KMS-11 (cell line): ENCODE results near the gene GDF15.
A peak's percentile ranks its signal among the peaks of the same experiment; 100 is the strongest.

Experiments
- H2AFZ ChIP-seq: fragments of 200-600 bp; sonication (generic); 2 replicates; pipeline ENCODE4 v1.6.1; 2016; ENCODE audit warnings: antibody characterized with exemption, mixed run types, low read depth
- H3K27ac ChIP-seq: fragments of 200-600 bp; sonication (generic); 2 replicates; pipeline ENCODE4 v1.6.1; 2016; ENCODE audit warnings: mild to moderate bottlenecking, mixed run types
- H3K27me3 ChIP-seq: fragments of 200-600 bp; sonication (generic); 2 replicates; pipeline ENCODE4 v1.6.1; 2017; ENCODE audit warnings: mild to moderate bottlenecking, low read depth, mixed run types, moderate library complexity; ENCODE audit not compliant: insufficient read depth
- H3K36me3 ChIP-seq: fragments of 200-600 bp; sonication (generic); 2 replicates; pipeline ENCODE4 v1.6.1; 2017; ENCODE audit warnings: mild to moderate bottlenecking, mixed run types; ENCODE audit not compliant: insufficient read depth
- H3K4me1 ChIP-seq: fragments of 200-600 bp; sonication (generic); 2 replicates; pipeline ENCODE4 v1.6.1; 2016; ENCODE audit warnings: mild to moderate bottlenecking, low read depth, mixed run types; ENCODE audit not compliant: poor library complexity, severe bottlenecking
- H3K4me2 ChIP-seq: fragments of 200-600 bp; sonication (generic); 2 replicates; pipeline ENCODE4 v1.7.0; 2016; ENCODE audit warnings: mild to moderate bottlenecking, mixed run types
- H3K4me3 ChIP-seq: fragments of 200-600 bp; sonication (generic); IDR thresholded peaks from 2 replicates; pipeline ENCODE4 v1.6.1; 2017; ENCODE audit warnings: low read depth, low read length, mixed read lengths; ENCODE audit not compliant: insufficient read depth
- H3K79me2 ChIP-seq: fragments of 200-600 bp; sonication (generic); 2 replicates; pipeline ENCODE4 v1.6.1; 2016; ENCODE audit warnings: low read depth, mixed run types; ENCODE audit not compliant: insufficient read depth
- H3K9ac ChIP-seq: fragments of 200-600 bp; sonication (generic); 2 replicates; pipeline ENCODE4 v1.6.1; 2016; ENCODE audit warnings: mild to moderate bottlenecking, mixed run types
- H4K20me1 ChIP-seq: fragments of 200-600 bp; sonication (generic); 2 replicates; pipeline ENCODE4 v1.6.1; 2016; ENCODE audit warnings: mild to moderate bottlenecking, mixed run types; ENCODE audit not compliant: insufficient read depth
- CTCF ChIP-seq: fragments of 200-600 bp; sonication (generic); conservative IDR thresholded peaks from 2 replicates; pipeline ENCODE4 v1.6.1; 2017; ENCODE audit warnings: low read depth, mild to moderate bottlenecking, antibody characterized with exemption, low read length, moderate library complexity, mixed read lengths

GDF15 gene

GRCh38 chr19:18416778-18417249 is 30.9 kb downstream of the GDF15 start:
- Histone ChIP-seq H3K27me3 (peaks cover 19% of the 10 kb centered on the region; the same call in 1 of the 2 replicates), H3K4me3 (no peak overlapping the region), H4K20me1 (no peaks in the 10 kb centered on the region), H3K4me2 (peak overlapping the region; percentile 84), H3K4me1 (peaks cover 51% of the 10 kb centered on the region), H3K36me3 (no peaks in the 10 kb centered on the region), H3K27ac (peak overlapping the region; percentile 41; the same call in 1 of the 2 replicates), H2AFZ (peak overlapping the region; percentile 93), H3K79me2 (0 out of 2 replicates have a peak, but pooled peaks cover 8% of the 10 kb centered on the region), H3K9ac (peak overlapping the region; percentile 56; the same call in 1 of the 2 replicates)
- no peak for TF ChIP-seq CTCF

- H2AFZ ChIP-seq, result peak overlapping the region; percentile 93
- no peak for TF ChIP-seq CTCF
- 0 out of 2 replicates have a peak, but pooled peaks cover 8% of the 10 kb centered on the region for H3K79me2 ChIP-seq
- H3K27me3 ChIP-seq, result peaks cover 14% of the 10 kb centered on the region; the same call in 1 of the 2 replicates
- H3K36me3 ChIP-seq, result no peaks in the 10 kb centered on the region
- peak overlapping the region; percentile 84 for H3K4me2 ChIP-seq
- peaks cover 51% of the 10 kb centered on the region for H3K4me1 ChIP-seq
- peak overlapping the region; percentile 41; the same call in 1 of the 2 replicates for H3K27ac ChIP-seq
- peak overlapping the region; percentile 56; the same call in 1 of the 2 replicates for H3K9ac ChIP-seq
- no peaks in the 10 kb centered on the region for H4K20me1 ChIP-seq
- no peak overlapping the region for H3K4me3 ChIP-seq
Observed at GRCh38 chr19:18417250-18418028, 31.5 kb downstream of the GDF15 start.

- Histone ChIP-seq H3K27me3 (peaks cover 11% of the 10 kb centered on the region; the same call in 1 of the 2 replicates), H3K4me2 (peak overlapping the region; percentile 84), H3K36me3 (no peaks in the 10 kb centered on the region), H3K79me2 (peaks cover 8% of the 10 kb centered on the region; the same call in 1 of the 2 replicates), H4K20me1 (no peaks in the 10 kb centered on the region), H3K27ac (no peak overlapping the region), H3K4me1 (peaks cover 51% of the 10 kb centered on the region), H2AFZ (peak overlapping the region; percentile 29; the same call in 1 of the 2 replicates), H3K9ac (no peak overlapping the region), H3K4me3 (no peak overlapping the region)
- no peak for TF ChIP-seq CTCF
Observed at GRCh38 chr19:18418029-18418482, 32.1 kb downstream of the GDF15 start.

- no peak for TF ChIP-seq CTCF
- Histone ChIP-seq H2AFZ (peak overlapping the region; percentile 29; the same call in 1 of the 2 replicates), H3K27ac (no peak overlapping the region), H3K27me3 (0 out of 2 replicates have a peak, but pooled peaks cover 11% of the 10 kb centered on the region), H3K4me3 (no peak overlapping the region), H3K4me2 (peak overlapping the region; percentile 84), H3K4me1 (peaks cover 51% of the 10 kb centered on the region), H3K79me2 (peaks cover 8% of the 10 kb centered on the region; the same call in 1 of the 2 replicates), H3K36me3 (no peaks in the 10 kb centered on the region), H3K9ac (no peak overlapping the region), H4K20me1 (no peaks in the 10 kb centered on the region)
Observed at GRCh38 chr19:18418483-18419194, 32.7 kb downstream of the GDF15 start.
